Stimulated activated CD4-positive, alpha-beta T cell treated with anti-CD3 and anti-CD28 coated beads, Interleukin-4, amount 100 ng/mL, for 24 hours (primary cell): ENCODE data around the gene GRPR.

ENCODE experiments used
- DNase-seq: peaks from one replicate; pipeline ENCODE4 v3.0.0-alpha.2; 2020

The GRPR gene

GRCh38 chrX:16186380-16187007, 63.1 kb downstream of the GRPR start:
- no peak for DNase-seq

DNA sequence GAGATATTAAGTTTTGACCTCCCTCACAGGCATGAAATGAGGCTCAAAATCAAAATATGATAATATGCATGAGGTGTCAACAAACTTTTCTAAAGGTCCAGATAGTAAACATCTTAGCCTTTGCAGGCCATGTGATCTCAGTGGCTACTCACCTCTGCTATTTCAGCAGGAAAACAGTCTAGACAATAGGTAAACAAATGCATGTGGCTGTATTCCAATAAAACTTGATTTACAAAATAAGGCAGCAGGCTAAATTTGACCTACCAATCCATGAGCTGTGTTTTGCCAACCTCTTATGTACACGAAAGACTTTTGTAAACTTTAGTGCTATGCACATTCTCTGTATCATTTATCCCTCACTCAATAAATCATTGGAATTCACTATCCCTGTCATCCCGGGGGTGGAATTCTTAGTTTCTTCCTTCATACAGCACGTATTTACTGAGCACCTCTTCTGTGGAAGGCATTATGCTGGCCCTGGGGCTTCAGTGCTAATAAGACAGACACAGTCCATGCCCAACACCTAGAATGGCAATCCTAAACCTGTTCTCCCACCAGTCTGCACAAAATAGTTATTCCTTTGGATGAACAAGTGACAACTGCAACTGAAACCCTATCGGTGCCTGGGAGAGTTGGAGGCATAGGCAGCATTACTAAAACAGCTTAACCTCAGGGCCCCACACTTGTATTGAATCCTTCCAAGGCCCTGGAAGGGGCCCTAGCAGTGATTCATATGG, 63.8 kb downstream of the GRPR start:
- no peak for DNase-seq

GRCh38 chrX:16188687-16189086, 65.3 kb downstream of the GRPR start:
- no peak for DNase-seq

- no peak for DNase-seq
Measured at GRCh38 chrX:16191605-16192004, 68.2 kb downstream of the GRPR start.

DNA sequence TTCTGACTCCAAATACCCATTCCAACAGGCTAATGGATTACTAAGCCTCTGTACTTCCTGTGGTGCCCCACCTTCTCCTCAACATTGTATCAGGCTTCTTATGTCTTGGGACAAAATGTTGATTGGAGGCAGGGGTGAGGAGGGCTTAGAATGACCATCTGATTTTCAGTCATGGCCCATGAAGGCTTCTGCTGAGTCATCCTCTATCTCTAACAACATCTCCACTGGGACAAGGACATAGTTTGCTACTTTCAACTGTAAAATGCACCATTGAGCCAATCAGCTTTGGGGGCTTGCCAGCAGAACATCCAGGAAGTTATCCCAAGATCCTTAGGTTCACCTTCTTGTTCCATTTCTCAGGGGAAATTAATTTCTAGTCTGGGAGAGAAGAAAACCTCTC, 73.5 kb downstream of the GRPR start:
- no peak for DNase-seq

- no peak for DNase-seq
Measured at GRCh38 chrX:16199343-16199742, 76.0 kb downstream of the GRPR start.

DNA sequence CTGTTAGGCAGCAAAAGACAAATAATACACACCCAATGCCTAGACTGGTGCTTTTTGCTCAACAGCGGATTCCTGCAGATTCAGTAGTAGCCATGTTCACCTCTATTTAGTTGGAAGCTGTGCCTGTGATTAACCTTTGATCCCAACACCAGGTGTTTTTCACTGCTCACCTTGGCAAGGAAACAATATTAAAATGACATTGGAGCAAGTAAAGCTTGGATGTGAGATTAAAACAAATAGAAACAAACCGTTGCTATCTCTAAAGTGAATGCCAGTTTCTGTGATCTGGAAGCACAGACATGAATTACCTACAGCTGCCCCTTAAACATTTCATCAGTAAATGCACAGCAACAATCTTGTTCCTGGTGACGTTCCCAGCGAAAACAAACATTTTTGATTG, 79.6 kb downstream of the GRPR start:
- DNase-seq = no peak
